ENCODE results near the gene PATL1. TPM values are rescaled to one million over a fixed set of nuclear protein-coding genes. Genes with fewer than 3 reads are reported as not detected.

The PATL1 gene
- total and polyA plus RNA-seq, 2 donors (not counting 1 experiment from before 2014, with no cell fraction given) = 11.6 to 68.1 TPM

DNA sequence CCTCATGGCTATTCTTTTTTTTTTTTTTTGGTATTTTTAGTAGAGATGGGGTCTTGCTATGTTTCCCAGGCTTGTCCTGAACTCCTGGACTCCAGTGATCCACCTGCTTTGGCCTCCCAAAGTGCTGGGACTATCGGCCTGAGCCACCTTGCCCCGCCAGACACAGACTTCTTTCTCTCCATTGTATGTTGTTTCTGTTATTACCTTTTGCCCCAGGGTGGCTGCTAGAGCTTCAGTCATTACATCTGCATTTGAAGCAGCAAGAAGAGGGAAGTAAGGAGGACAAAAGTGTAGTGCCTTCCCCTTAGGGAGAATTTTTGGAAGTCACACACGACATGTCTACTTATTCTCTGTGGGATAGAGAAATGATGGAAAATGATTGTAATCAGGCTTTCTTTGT is 43.1 kb downstream of the PATL1 start:
- Histone ChIP-seq H3K4me1 (ENCODE audit: control insufficient read depth, extremely low read depth, insufficient read depth, low read length) (no peaks in the 10 kb centered on the region), H3K4me3 (replicated peaks in 1 of 4; ENCODE audit: control extremely low read depth in 1 of 4, insufficient read depth in 1 of 4, low read depth in 3 of 4, low read length in 4 of 4) (no peak overlapping the region), H3K4me2 (ENCODE audit: extremely low read depth, insufficient read depth, low read length) (no peak overlapping the region), H4K20me1 (ENCODE audit: control insufficient read depth, extremely low read depth, insufficient read depth, low read length) (no peaks in the 10 kb centered on the region), H3K36me3 (ENCODE audit: control insufficient read depth, insufficient read depth, low read length) (no peaks in the 10 kb centered on the region), H3K27ac (ENCODE audit: insufficient read depth, low read length) (no peak overlapping the region), H2AFZ (ENCODE audit: low read length) (no peak overlapping the region), H3K9me3 (ENCODE audit: control insufficient read depth, insufficient read depth, low read depth, low read length) (no peaks in the 10 kb centered on the region), H3K27me3 (ENCODE audit: control insufficient read depth, insufficient read depth, low read length) (no peaks in the 10 kb centered on the region), H3K79me2 (ENCODE audit: control insufficient read depth, insufficient read depth, low read length) (no peaks in the 10 kb centered on the region), H3K9ac (ENCODE audit: insufficient read depth, low read length) (no peak overlapping the region)
- TF ChIP-seq EZH2 (IDR thresholded peaks at IDR 0.05; ENCODE audit: low read length, missing control alignments) = no peak
- no peak for TF ChIP-seq CTCF (conservative IDR thresholded peaks at IDR 0.05 in 1 of 2, IDR thresholded peaks at IDR 0.05 in 1 of 2; ENCODE audit: low read depth in 1 of 2, low read length in 2 of 2)
- DNase-seq (ENCODE audit: low read depth in 2 of 2) = no peak

DNA sequence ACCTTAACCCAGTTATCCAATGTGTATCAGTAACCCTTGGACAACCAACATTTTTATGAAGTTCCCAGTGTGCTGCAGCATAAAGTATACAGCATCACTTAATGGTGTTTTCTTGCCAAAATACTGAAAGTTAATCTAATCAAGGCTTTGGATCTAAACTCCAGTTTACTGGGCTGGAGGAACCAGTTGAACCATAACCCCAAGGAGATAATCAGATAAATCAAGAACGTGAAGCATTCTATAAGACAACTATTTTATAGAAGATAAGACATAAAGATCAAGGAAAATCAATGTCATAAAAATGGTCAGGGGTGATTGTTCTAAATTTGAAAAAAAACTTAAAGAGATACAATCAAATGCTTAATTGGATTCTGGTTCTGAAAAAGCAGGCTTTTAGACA is 51.0 kb downstream of the PATL1 start:
- Histone ChIP-seq H3K4me3 (replicated peaks in 1 of 4; ENCODE audit: control extremely low read depth in 1 of 4, insufficient read depth in 1 of 4, low read depth in 3 of 4, low read length in 4 of 4) (no peak overlapping the region), H3K9me3 (ENCODE audit: control insufficient read depth, insufficient read depth, low read depth, low read length) (no peaks in the 10 kb centered on the region), H3K36me3 (ENCODE audit: control insufficient read depth, insufficient read depth, low read length) (no peaks in the 10 kb centered on the region), H4K20me1 (ENCODE audit: control insufficient read depth, extremely low read depth, insufficient read depth, low read length) (peaks cover 4% of the 10 kb centered on the region), H3K4me2 (ENCODE audit: extremely low read depth, insufficient read depth, low read length) (no peak overlapping the region), H3K4me1 (ENCODE audit: control insufficient read depth, extremely low read depth, insufficient read depth, low read length) (peaks cover 3% of the 10 kb centered on the region), H3K9ac (ENCODE audit: insufficient read depth, low read length) (no peak overlapping the region), H2AFZ (ENCODE audit: low read length) (no peak overlapping the region), H3K79me2 (ENCODE audit: control insufficient read depth, insufficient read depth, low read length) (peaks cover 22% of the 10 kb centered on the region), H3K27me3 (ENCODE audit: control insufficient read depth, insufficient read depth, low read length) (no peaks in the 10 kb centered on the region), H3K27ac (ENCODE audit: insufficient read depth, low read length) (no peak overlapping the region)
- DNase-seq (ENCODE audit: low read depth in 2 of 2) = no peak
- TF ChIP-seq CTCF (conservative IDR thresholded peaks at IDR 0.05 in 1 of 2, IDR thresholded peaks at IDR 0.05 in 1 of 2; ENCODE audit: low read depth in 1 of 2, low read length in 2 of 2) = no peak
- no peak for TF ChIP-seq EZH2 (IDR thresholded peaks at IDR 0.05; ENCODE audit: low read length, missing control alignments)

- Histone ChIP-seq H3K27ac (ENCODE audit: insufficient read depth, low read length) (peak overlapping the region; percentile 79), H3K4me2 (ENCODE audit: extremely low read depth, insufficient read depth, low read length) (peak overlapping the region; percentile 81), H2AFZ (ENCODE audit: low read length) (peak overlapping the region; percentile 81), H3K9ac (ENCODE audit: insufficient read depth, low read length) (peak overlapping the region; percentile 45), H3K36me3 (ENCODE audit: control insufficient read depth, insufficient read depth, low read length) (no peaks in the 10 kb centered on the region), H3K4me1 (ENCODE audit: control insufficient read depth, extremely low read depth, insufficient read depth, low read length) (peaks cover 7% of the 10 kb centered on the region), H4K20me1 (ENCODE audit: control insufficient read depth, extremely low read depth, insufficient read depth, low read length) (peaks cover 4% of the 10 kb centered on the region), H3K4me3 (replicated peaks in 1 of 4; ENCODE audit: control extremely low read depth in 1 of 4, insufficient read depth in 1 of 4, low read depth in 3 of 4, low read length in 4 of 4) (peak overlapping the region; percentile 37 to 69 (median 53)), H3K79me2 (ENCODE audit: control insufficient read depth, insufficient read depth, low read length) (peaks cover 34% of the 10 kb centered on the region), H3K9me3 (ENCODE audit: control insufficient read depth, insufficient read depth, low read depth, low read length) (no peaks in the 10 kb centered on the region), H3K27me3 (ENCODE audit: control insufficient read depth, insufficient read depth, low read length) (no peaks in the 10 kb centered on the region)
- no peak for DNase-seq (ENCODE audit: low read depth in 2 of 2)
- TF ChIP-seq CTCF (conservative IDR thresholded peaks at IDR 0.05 in 1 of 2, IDR thresholded peaks at IDR 0.05 in 1 of 2; ENCODE audit: low read depth in 1 of 2, low read length in 2 of 2) (no peak), EZH2 (IDR thresholded peaks at IDR 0.05; ENCODE audit: low read length, missing control alignments) (no peak)
Measured at GRCh38 chr11:59616396-59616982, 52.3 kb downstream of the PATL1 start.

Measured in fibroblast of lung (primary cell).